H1 (cell line): ENCODE measurements around the gene PTAR1. TPM values are rescaled to one million over a fixed set of nuclear protein-coding genes. Genes with fewer than 3 reads are reported as not detected.

ENCODE experiments used
- CTCF ChIA-PET: fragments of 300-600 bp; sonication (Branson Sonifier 250); formaldehyde crosslinking; loops from one replicate; lab custom pipeline; 2021; ENCODE audit not compliant: partially characterized antibody; lab: Charles Lee
- POLR2A ChIA-PET: fragments of 300-600 bp; sonication (Branson Sonifier 250); formaldehyde crosslinking; loops from one replicate; lab custom pipeline; 2021; ENCODE audit warnings: inconsistent platforms; ENCODE audit not compliant: partially characterized antibody; lab: Charles Lee
- DNase-seq, 2 experiments: peaks; one replicate each; pipeline versions ENCODE4 v3.0.0 to v3.0.0-alpha.2; 2010 to 2022; ENCODE audit warnings: low spot score in 2 of 2, low read depth in 1 of 2, mixed read lengths in 1 of 2
- FAIRE-seq: peaks from 2 replicates; lab custom pipeline; 2011; peaks lifted over from hg19 to GRCh38; lab: Jason Lieb, UNC
- H2AFZ ChIP-seq: 2 replicates; pipeline ENCODE4 v1.8.1; 2012; ENCODE audit warnings: low read length, inconsistent platforms
- H2AK5ac ChIP-seq: 2 replicates; pipeline ENCODE4 v1.6.1; 2013; ENCODE audit warnings: low read depth, low read length
- H2BK120ac ChIP-seq: replicated peaks from 2 replicates; pipeline ENCODE3; 2013; ENCODE audit warnings: low read depth, low read length, inconsistent platforms
- H2BK12ac ChIP-seq: 2 replicates; pipeline ENCODE4 v1.6.1; 2013; ENCODE audit warnings: low read depth, low read length
- H2BK15ac ChIP-seq: 2 replicates; pipeline ENCODE4 v1.6.1; 2013; ENCODE audit warnings: low read length
- H2BK20ac ChIP-seq: 2 replicates; pipeline ENCODE4 v1.6.1; 2013; ENCODE audit warnings: low read length
- H2BK5ac ChIP-seq: 2 replicates; pipeline ENCODE4 v1.6.1; 2013; ENCODE audit warnings: low read depth, low read length
- H3K14ac ChIP-seq: 2 replicates; pipeline ENCODE4 v1.6.1; 2013; ENCODE audit warnings: inconsistent platforms; ENCODE audit not compliant: insufficient read length
- H3K18ac ChIP-seq: 2 replicates; pipeline ENCODE4 v1.6.1; 2013; ENCODE audit warnings: low read length; ENCODE audit errors: extremely low read depth
- H3K23ac ChIP-seq: 2 replicates; pipeline ENCODE4 v1.6.1; 2013; ENCODE audit warnings: inconsistent platforms; ENCODE audit not compliant: insufficient read length
- H3K23me2 ChIP-seq: 2 replicates; pipeline ENCODE4 v1.6.1; 2013; ENCODE audit warnings: low read depth, low read length
- H3K27ac ChIP-seq: 2 replicates; pipeline ENCODE4 v1.6.1; 2011; ENCODE audit warnings: low read depth, low read length, inconsistent platforms
- H3K27me3 ChIP-seq, 4 experiments: replicated peaks in 1 of 4; 1 replicate in 1 of 4; 2 replicates in 3 of 4; pipeline versions ENCODE4 v1.6.1 to v1.8.1; 2011 to 2013; ENCODE audit warnings: low read length in 3 of 4, mild to moderate bottlenecking in 3 of 4, inconsistent platforms in 2 of 4, mixed read lengths in 2 of 4, moderate library complexity in 1 of 4; ENCODE audit not compliant: control insufficient read depth in 3 of 4, insufficient read depth in 3 of 4; ENCODE audit errors: extremely low read depth in 1 of 4
- H3K36me3 ChIP-seq, 4 experiments: 2 replicates each; pipeline versions ENCODE4 v1.6.1 to v1.8.1; 2011 to 2013; ENCODE audit warnings: mild to moderate bottlenecking in 4 of 4, low read length in 3 of 4, moderate library complexity in 2 of 4, control low read depth in 1 of 4, inconsistent platforms in 1 of 4; ENCODE audit not compliant: insufficient read depth in 4 of 4, control insufficient read depth in 2 of 4
- H3K4ac ChIP-seq: replicated peaks from 2 replicates; pipeline ENCODE3; 2013; ENCODE audit warnings: low read length, low read depth, mixed read lengths, inconsistent platforms; ENCODE audit not compliant: insufficient read length
- H3K4me1 ChIP-seq, 4 experiments: replicated peaks in 1 of 4; 1 replicate in 1 of 4; 2 replicates in 3 of 4; pipeline versions ENCODE4 v1.6.1 to v1.8.1; 2011 to 2013; ENCODE audit warnings: low read length in 3 of 4, inconsistent platforms in 2 of 4, mixed read lengths in 1 of 4; ENCODE audit not compliant: insufficient read depth in 4 of 4, control insufficient read depth in 3 of 4
- H3K4me2 ChIP-seq, 2 experiments: 2 replicates each; pipeline versions ENCODE4 v1.6.1 to v1.8.1; 2011 to 2013; ENCODE audit warnings: low read depth in 2 of 2, low read length in 2 of 2, control low read depth in 1 of 2, inconsistent platforms in 1 of 2, mild to moderate bottlenecking in 1 of 2; ENCODE audit not compliant: insufficient read depth in 1 of 2
- H3K4me3 ChIP-seq, 4 experiments: fragments of 200-600, 300-600 bp in 1 of 4; sonication (generic), shearing (Covaris generic), sonication (Bioruptor Twin) in 1 of 4; 2 replicates each; pipeline versions ENCODE4 v1.5.1 to v1.8.1; 2011 to 2016; ENCODE audit warnings: low read length in 4 of 4, low read depth in 3 of 4, control low read depth in 2 of 4, inconsistent platforms in 2 of 4, mild to moderate bottlenecking in 2 of 4, mixed read lengths in 1 of 4, moderate library complexity in 1 of 4; ENCODE audit not compliant: insufficient read depth in 2 of 4; ENCODE audit errors: extremely low read depth in 1 of 4
- H3K56ac ChIP-seq: replicated peaks from 2 replicates; pipeline ENCODE3; 2013; ENCODE audit warnings: low read depth, mild to moderate bottlenecking, mixed read lengths, low read length, inconsistent platforms; ENCODE audit not compliant: insufficient read length
- H3K79me1 ChIP-seq: 2 replicates; pipeline ENCODE4 v1.6.1; 2013; ENCODE audit warnings: low read depth, low read length, control low read depth
- H3K79me2 ChIP-seq, 2 experiments: 2 replicates each; pipeline versions ENCODE4 v1.6.1 to v1.8.1; 2012 to 2013; ENCODE audit warnings: low read length in 2 of 2, mild to moderate bottlenecking in 2 of 2, inconsistent platforms in 1 of 2; ENCODE audit not compliant: insufficient read depth in 2 of 2, control insufficient read depth in 1 of 2
- H3K9ac ChIP-seq, 4 experiments: replicated peaks in 1 of 4; 1 replicate in 1 of 4; 2 replicates in 3 of 4; pipeline versions ENCODE4 v1.6.1 to v1.8.1; 2011 to 2013; ENCODE audit warnings: low read depth in 3 of 4, low read length in 3 of 4, control low read depth in 2 of 4, mild to moderate bottlenecking in 2 of 4, moderate library complexity in 2 of 4, inconsistent platforms in 1 of 4; ENCODE audit errors: extremely low read depth in 1 of 4
- H3K9me3 ChIP-seq, 2 experiments: 2 replicates each; pipeline versions ENCODE4 v1.6.1 to v1.8.1; 2012 to 2013; ENCODE audit warnings: mild to moderate bottlenecking in 2 of 2, moderate library complexity in 2 of 2, control low read depth in 1 of 2, inconsistent platforms in 1 of 2, low read depth in 1 of 2, low read length in 1 of 2, mixed read lengths in 1 of 2; ENCODE audit not compliant: insufficient read depth in 2 of 2
- H4K20me1 ChIP-seq, 2 experiments: replicated peaks in 1 of 2; 2 replicates each; pipeline versions ENCODE3 to v1.8.1; 2011 to 2013; ENCODE audit warnings: inconsistent platforms in 2 of 2, low read length in 2 of 2, mild to moderate bottlenecking in 1 of 2; ENCODE audit not compliant: insufficient read depth in 2 of 2, control insufficient read depth in 1 of 2
- H4K5ac ChIP-seq: 2 replicates; pipeline ENCODE4 v1.6.1; 2013; ENCODE audit warnings: low read length, low read depth, mixed read lengths, inconsistent platforms; ENCODE audit not compliant: insufficient read length
- H4K8ac ChIP-seq: 2 replicates; pipeline ENCODE4 v1.8.0; 2013; ENCODE audit warnings: mild to moderate bottlenecking, moderate library complexity, low read length, inconsistent platforms; ENCODE audit not compliant: insufficient read depth; ENCODE audit errors: extremely low read depth
- H4K91ac ChIP-seq: replicated peaks from 2 replicates; pipeline ENCODE3; 2013; ENCODE audit warnings: low read length, mixed read lengths, inconsistent platforms; ENCODE audit not compliant: insufficient read length
- CEBPB ChIP-seq: IDR thresholded peaks from 2 replicates; pipeline ENCODE4 v1.6.1; 2012; ENCODE audit warnings: low read depth, low read length
- FOSL1 ChIP-seq: IDR thresholded peaks from 2 replicates; pipeline ENCODE4 v1.6.1; 2011; ENCODE audit warnings: mild to moderate bottlenecking, low read depth, low read length, moderate library complexity; ENCODE audit not compliant: insufficient read depth
- GABPA ChIP-seq: IDR thresholded peaks from 2 replicates; pipeline ENCODE4 v1.6.1; 2011; ENCODE audit warnings: mild to moderate bottlenecking, low read length, moderate library complexity, borderline replicate concordance; ENCODE audit not compliant: insufficient read depth
- MAFK ChIP-seq: IDR thresholded peaks from 2 replicates; pipeline ENCODE4 v1.6.1; 2012; ENCODE audit warnings: low read depth, mild to moderate bottlenecking, improper control_type of control experiment, low read length
- MAX ChIP-seq: IDR thresholded peaks from 2 replicates; pipeline ENCODE4 v1.6.1; 2012; ENCODE audit warnings: inconsistent platforms
- POU5F1 ChIP-seq: IDR thresholded peaks from 2 replicates; pipeline ENCODE4 v1.6.1; 2011; ENCODE audit warnings: low read depth, mild to moderate bottlenecking, low read length, moderate library complexity
- RXRA ChIP-seq: IDR thresholded peaks from 2 replicates; pipeline ENCODE4 v1.6.1; 2011; ENCODE audit warnings: low read depth, mild to moderate bottlenecking, low read length, moderate library complexity; ENCODE audit not compliant: insufficient read depth
- SIX5 ChIP-seq: IDR thresholded peaks from 2 replicates; pipeline ENCODE4 v1.6.1; 2011; ENCODE audit warnings: mild to moderate bottlenecking, low read depth, low read length
- SP4 ChIP-seq: IDR thresholded peaks from 2 replicates; pipeline ENCODE4 v1.6.1; 2012; ENCODE audit warnings: low read length, inconsistent platforms
- TBP ChIP-seq: IDR thresholded peaks from 2 replicates; pipeline ENCODE4 v1.6.1; 2011; ENCODE audit warnings: low read depth, low read length, improper control_type of control experiment
- WGBS, 2 experiments: shearing (Covaris generic) in 1 of 2; methylation state at CpG; one replicate each; pipeline versions ENCODE4 v1.1.6 to v1.1.7; 2013 to 2015; ENCODE audit warnings: low lambda C conversion rate in 2 of 2, mixed read lengths in 2 of 2, inconsistent platforms in 1 of 2, low coverage in 1 of 2, missing lambda C conversion rate in 1 of 2; ENCODE audit not compliant: insufficient replicate concordance in 2 of 2, insufficient coverage in 1 of 2, insufficient read length in 1 of 2; ENCODE audit errors: extremely low coverage in 1 of 2, missing lambda C conversion rate in 1 of 2; 5-methylcytosine and 5-hydroxymethylcytosine counted together
- polyA plus RNA-seq, 7 experiments: library from polyadenylated mRNA; depleted of rRNA in 3 of 7; stranded (reverse) in 5 of 7; unstranded in 2 of 7; fragments of >200 nt in 5 of 7; fragments of 200-250 nt in 2 of 7; gene quantifications; 1 replicate in 5 of 7; 2 replicates in 1 of 7; 4 replicates in 1 of 7; pipeline versions ENCODE4 v1.2.1 to v1.2.3, GENCODE V29; 2011 to 2013; ENCODE audit warnings: missing spikeins in 2 of 7, mixed read lengths in 2 of 7
- total RNA-seq: library from RNA; stranded (reverse); fragmentation: NEBNext Ultra II Directional; extraction: Animal tissue kit (Norgen Biotek cat#: 25700); gene quantifications from 2 replicates; pipeline ENCODE4 v1.2.1, GENCODE V29; 2021

The PTAR1 gene
- total and polyA plus RNA-seq, 2 of the 8 experiments (the other 6 are each of a cell fraction or from before 2014, with no cell fraction given): 19.5 to 84.9 TPM

- DNase-seq: no peak
- ChIA-PET CTCF (interaction anchor here (0.6 to 1.1 kb wide), 3 partner anchors 13 to 82 kb away, joined by 3 read pairs; no protein-coding TSS in a partner anchor), POLR2A (interaction anchor here (0.8 to 1.1 kb wide), 5 partner anchors 10 to 85 kb away, joined by 3 read pairs; no protein-coding TSS in a partner anchor)
- Histone ChIP-seq H2BK15ac (no peak overlapping the region), H4K8ac (no peak overlapping the region), H3K4ac (no peak overlapping the region), H3K18ac (0 out of 2 replicates have a peak overlapping the region, but pooled peaks have one; percentile 88), H3K36me3 (peaks cover 0 to 27% (median 2%) of the 10 kb centered on the region in 4 experiments; a peak in 1 of 8 replicates), H3K56ac (no peak overlapping the region), H3K27me3 (no peaks in the 10 kb centered on the region), H4K91ac (peak overlapping the region; percentile 95), H2BK12ac (no peak overlapping the region), H3K9me3 (no peaks in the 10 kb centered on the region), H2AK5ac (no peak overlapping the region), H3K4me1 (peaks cover 3 to 12% (median 7%) of the 10 kb centered on the region in 4 experiments; a peak in 6 of 7 replicates), H3K27ac (peak overlapping the region; percentile 46), H4K20me1 (peaks cover 0 to 8% of the 10 kb centered on the region in 2 experiments), H3K4me2 (peak overlapping the region; percentile 76 to 84), H2AFZ (no peak overlapping the region; the same call in 1 of the 2 replicates), H2BK5ac (peak overlapping the region; percentile 68), H2BK120ac (no peak overlapping the region), H3K79me1 (no peaks in the 10 kb centered on the region; the same call in 1 of the 2 replicates), H3K4me3 (peak overlapping the region; percentile 84 to 95 (median 90)), H3K79me2 (peaks cover 26 to 55% of the 10 kb centered on the region in 2 experiments), H3K23ac (no peak overlapping the region), H3K23me2 (peaks cover 2% of the 10 kb centered on the region; the same call in 1 of the 2 replicates), H3K14ac (no peak overlapping the region), H3K9ac (peak overlapping the region; percentile 74 to 88 (median 84)), H2BK20ac (no peak overlapping the region), H4K5ac (peak overlapping the region; percentile 71)
- WGBS, 2 experiments: 4% methylated on average over 5 of the region's 5 CpGs; no CpG with 5 or more reads in 1 of the 2 experiments
- FAIRE-seq: peak; percentile 42
- no peak for TF ChIP-seq MAFK
- no peak for TF ChIP-seq GABPA
- TF ChIP-seq RXRA: no peak
- TF ChIP-seq MAX: no peak
- TF ChIP-seq FOSL1: no peak
- no peak for TF ChIP-seq CEBPB
- TF ChIP-seq SIX5: no peak
- no peak for TF ChIP-seq POU5F1
- TF ChIP-seq TBP: no peak
- TF ChIP-seq SP4: no peak
These were observed 790 bp downstream of the PTAR1 start for GRCh38 chr9:69759021-69759420.
